Thyroid gland (tissue), 4 donors: ENCODE data around the gene WDTC1.

Source experiments
- CTCF ChIP-seq, 6 experiments: fragments of 200-600 bp in 3 of 6; fragments of 450-650 bp in 3 of 6; sonication (generic) in 3 of 6; IDR thresholded peaks; one replicate each; pipeline ENCODE4 v1.5.1; 2016 to 2019; ENCODE audit warnings: antibody characterized with exemption in 6 of 6, mild to moderate bottlenecking in 2 of 6, inconsistent platforms in 1 of 6, moderate library complexity in 1 of 6
- POLR2A ChIP-seq, 2 donors: fragments of 450-650 bp; IDR thresholded peaks; one replicate each; pipeline ENCODE4 v1.6.1; 2017; ENCODE audit warnings: antibody characterized with exemption in 2 of 2, mild to moderate bottlenecking in 2 of 2, moderate library complexity in 1 of 2

DNA sequence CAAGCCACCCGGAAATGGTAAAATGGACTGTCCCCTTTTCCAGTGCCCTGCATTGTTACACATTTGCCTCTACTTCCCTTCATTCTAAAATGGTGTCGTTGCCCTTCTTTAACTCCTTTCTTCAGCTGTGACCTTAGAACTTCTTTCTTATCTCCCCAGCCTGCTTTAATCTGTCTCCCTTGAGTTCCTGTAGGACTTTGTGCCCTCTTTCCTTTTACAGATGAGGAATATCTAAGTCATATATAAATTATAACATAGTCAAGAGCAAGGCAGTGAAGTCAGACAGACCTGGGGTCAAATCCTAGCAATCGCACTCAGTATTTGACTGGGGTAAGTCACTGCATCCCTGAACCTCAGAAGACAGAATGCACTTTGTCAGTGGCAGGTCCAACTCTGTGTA, 56.1 kb downstream of the WDTC1 start:
- TF ChIP-seq POLR2A (IDR thresholded peaks at IDR 0.05) (no peak), CTCF (IDR thresholded peaks at IDR 0.05) (no peak)
